IPS DF 4.7 (cell line): ENCODE results near the gene MEIS2.
"Not testable (repeated sequence)": the region's sequence is repeated elsewhere in the genome, so short reads cannot be mapped to it uniquely, and the experiment has no call there.

Experiments
- DNase-seq: peaks from one replicate; pipeline ENCODE4 v3.0.0-alpha.2; 2013; ENCODE audit warnings: low spot score; ENCODE audit errors: extremely low read depth

The MEIS2 gene

DNA sequence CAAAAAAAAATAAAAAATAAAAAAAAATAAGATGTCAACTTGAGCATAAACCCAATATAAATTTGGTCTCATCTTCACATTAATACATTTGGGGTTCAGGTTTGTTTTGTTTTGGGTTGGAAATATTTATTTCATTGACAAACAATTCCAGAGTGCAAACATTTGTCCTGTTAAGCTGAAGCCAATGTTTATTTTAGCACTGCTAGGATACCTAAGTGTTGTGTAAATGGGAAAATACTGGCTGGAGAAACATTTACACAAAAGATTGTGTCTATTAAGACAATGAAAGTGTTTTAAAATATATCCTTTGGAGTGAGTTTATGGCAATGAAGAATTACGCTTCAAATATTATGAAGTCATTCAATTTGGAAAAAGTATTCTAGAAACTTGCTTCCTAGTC is 91.1 kb downstream of the MEIS2 start:
- no peak for DNase-seq

DNA sequence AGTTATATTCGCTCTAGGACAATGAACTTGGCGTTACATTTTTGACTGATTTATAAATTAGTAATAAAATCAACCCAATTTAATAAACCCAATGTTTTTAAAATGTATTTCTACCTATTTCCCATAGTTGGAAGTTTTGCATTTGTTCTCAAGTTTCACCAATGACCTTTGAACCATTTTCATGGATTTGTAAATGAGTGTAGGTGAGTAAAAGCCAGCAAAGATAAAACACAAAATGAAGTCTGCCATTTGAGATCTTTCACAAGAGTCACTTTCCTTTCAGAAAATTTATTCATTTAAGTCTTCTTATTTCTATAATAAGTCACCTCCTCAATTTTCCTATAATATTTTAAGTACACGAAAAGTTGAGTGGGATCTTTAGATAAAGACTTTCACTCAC is 92.1 kb downstream of the MEIS2 start:
- DNase-seq, result no peak

DNA sequence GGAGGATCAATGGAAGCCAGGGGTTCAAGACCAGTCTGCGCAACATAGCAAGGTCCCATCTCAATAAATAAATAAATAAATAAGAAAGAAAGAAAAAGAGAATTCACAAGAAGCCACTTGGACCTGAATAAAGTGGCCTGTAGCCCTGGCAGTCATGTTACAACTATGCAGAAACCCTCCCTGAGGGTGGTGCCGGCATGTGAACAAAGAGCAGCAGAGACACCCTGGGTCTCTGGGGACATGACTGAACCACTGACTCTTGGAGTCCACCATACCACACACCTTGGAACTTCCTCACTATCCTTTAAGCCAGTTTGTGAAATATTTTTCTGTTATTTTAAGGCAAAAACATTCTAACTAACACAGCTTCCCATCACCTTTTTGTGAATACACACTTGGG is 93.0 kb downstream of the MEIS2 start:
- DNase-seq, result no peak

DNA sequence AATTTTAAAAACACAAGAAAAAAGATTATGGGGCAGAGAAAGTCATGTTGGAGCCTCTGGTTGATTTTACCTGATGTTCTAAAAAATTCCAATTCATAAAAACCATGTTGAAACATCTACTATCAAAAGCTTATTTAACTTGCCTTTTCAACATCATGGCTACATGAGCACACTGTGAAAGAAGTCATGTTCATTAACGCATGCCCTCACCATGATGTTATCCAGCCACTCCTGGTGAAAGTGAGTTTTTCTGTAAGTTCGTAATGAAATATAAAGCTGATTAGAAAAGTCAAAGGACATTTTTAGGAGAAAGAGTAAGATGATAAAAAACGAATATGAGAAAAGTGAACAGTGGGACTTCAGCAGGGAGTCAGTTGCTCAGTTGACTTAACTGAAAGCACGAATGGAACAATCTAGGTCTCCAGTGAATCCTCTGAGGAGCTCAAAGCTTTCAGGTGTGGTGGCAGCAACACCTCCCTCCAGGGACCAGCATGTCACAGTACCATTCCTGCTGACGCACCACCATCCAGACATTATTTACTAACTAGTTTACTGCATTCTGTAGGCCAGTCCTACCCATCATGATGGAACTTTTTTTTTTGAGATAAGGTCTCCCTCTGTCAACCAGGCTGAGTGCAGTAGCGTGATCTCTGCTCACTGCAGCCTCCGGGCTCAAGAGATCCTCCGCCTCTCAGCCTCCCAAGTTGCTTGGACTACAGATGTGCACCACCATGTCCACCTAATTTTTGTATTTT is 95.2 kb downstream of the MEIS2 start:
- no peak for DNase-seq

DNA sequence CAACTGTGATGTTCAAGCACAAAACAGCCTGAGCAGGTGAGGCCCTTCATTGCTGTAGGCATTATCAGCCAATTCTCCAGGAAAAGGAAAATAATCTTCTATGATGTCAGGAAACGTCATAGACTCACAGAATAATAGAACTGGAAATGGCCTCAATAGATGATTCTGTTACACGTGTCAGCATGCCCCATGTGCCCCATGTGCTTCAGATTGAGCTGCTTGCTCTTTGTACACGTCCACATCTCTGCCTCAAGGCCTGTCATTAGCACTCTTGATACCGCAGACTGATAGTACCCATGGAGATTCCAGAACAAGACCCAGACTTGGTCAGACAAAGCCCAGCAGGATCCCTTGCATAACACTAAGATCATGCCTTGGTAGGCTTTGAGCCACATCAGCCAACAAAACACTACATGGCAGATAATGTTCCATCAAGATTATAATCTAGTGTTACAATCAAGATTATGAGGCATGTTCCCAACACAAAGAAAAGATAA is 95.9 kb downstream of the MEIS2 start:
- DNase-seq, result no peak

DNA sequence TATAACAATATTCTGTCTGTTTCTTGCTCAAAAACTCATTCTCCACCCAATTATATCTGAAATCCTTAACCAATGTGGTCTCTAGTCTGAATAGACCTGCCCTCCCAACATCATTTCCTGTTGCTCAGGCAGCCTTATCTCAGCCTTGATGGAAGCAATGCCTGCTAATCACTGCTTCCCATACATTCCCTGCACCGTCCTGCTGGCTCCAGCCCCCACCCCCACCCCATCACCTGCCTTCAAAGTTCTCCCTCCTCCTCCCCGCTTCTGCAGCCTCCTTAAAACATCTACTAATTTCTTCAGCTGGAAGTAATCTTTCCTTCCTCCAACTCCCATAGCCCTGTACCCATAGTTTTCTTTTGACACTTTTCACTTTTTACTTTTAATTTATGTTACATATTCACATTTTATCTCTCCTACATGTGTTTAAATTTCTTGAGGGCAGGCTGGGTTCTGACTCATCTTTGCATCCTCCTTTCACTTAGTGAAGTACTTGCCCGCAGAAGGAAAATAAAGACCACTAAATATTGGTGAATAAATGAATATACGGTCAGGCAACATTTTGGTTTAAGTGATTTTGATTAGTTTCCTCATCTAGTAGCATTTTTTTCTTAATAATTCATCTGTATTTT is 98.2 kb downstream of the MEIS2 start:
- no peak for DNase-seq

DNA sequence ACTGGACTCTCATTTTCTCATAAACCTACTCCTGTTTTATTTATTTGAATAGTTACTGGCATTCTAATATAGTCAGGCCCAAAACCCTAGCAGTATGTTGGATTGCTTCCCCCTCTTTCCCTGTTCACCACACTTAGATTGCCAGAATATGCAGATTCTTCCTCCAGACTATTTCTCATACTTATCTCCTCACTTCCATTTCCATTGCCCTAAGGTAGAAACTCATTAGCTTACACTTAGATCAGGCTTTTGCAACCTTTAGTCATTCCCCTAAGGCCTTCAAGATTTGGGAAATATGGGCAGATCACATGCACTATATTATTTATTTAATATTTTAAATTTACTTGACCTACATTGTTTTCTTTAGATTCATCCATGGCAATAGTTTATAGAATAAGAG is 98.9 kb downstream of the MEIS2 start:
- DNase-seq, result no peak

DNA sequence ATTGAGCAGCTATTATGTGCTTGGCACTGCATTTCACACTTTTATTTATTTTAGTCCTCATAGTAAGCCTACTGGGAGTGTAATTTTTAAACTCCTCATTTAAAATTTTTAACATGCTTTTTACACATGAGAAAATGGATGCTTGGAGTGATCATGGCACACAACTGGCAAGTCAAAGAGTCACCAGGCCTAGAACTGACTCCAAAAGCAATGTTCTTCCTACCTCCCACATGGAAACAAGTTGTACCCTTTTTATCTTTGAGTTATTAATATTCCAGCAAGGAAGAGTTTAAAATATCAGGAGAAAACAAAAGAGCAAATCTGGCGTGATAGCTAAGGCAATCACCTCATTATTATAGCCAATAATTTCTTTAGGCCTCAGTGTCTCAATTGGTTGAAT is 100.6 kb downstream of the MEIS2 start:
- DNase-seq, result no peak

DNA sequence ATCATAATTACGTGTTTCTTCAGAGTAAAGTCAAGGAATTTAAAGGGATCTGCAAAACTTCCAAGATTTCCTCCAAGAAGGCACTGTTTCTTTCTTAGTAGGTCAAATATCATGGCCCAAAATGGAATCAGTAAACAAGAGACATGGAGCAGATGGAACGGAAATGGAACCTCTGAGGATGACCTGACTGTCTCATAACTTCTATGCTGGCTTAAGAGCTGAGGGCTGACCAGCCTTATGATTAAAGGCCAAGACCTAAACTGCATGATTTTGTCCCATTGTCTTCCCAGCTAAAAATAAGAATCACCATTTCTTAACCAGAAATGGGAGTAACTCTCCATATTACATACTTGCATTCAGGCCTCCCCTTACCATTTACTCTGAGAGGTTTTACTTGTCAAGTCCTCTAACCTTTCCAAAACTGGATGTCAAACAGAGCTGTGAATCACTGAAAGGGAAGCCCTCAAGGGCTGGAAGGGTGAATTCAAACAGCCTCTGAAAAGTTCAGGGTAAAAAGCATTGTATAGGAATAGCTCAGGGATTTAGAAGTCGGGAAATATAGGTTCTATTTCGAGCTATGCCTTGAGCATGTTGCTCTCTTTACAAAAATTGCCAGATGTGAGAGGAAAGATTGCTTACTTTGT is 103.7 kb downstream of the MEIS2 start:
- no peak for DNase-seq

DNA sequence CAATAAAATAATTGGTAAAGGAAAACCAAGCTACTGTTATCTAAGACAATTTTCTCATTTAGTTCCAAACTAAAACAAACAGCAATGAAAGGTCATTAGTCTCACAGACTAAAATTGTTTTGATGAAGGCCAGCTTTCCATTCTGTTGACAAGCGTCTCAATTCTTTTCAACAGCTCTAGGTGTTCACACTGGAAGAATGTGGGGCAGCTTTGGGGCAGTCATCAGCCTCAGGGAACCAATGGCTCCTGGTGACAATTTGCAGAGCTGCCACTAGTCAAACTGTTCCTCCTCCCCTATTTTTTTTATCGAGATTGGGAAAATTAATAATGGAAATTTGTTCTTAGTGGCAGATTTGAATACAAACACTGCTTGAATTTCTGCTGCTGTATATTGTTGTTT is 104.2 kb downstream of the MEIS2 start:
- DNase-seq, result no peak

DNA sequence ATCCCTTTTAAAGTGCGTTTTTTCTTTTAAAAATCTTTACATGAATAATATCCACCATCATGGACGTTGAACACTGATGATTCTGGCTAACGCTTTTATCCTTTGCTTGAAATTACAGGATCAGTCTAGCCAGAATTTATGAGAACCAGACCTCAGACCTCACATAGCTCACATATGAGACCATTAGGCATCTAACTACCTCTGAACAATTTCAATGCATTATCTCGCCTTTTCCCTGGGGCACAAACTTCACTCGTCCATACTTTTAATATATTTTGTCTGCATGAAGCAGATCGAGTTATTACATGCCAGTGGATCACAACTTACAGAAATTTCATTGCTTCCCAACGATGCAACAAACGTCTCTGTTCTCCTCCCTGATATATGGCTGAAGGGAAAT is 105.6 kb downstream of the MEIS2 start:
- DNase-seq, result no peak

DNA sequence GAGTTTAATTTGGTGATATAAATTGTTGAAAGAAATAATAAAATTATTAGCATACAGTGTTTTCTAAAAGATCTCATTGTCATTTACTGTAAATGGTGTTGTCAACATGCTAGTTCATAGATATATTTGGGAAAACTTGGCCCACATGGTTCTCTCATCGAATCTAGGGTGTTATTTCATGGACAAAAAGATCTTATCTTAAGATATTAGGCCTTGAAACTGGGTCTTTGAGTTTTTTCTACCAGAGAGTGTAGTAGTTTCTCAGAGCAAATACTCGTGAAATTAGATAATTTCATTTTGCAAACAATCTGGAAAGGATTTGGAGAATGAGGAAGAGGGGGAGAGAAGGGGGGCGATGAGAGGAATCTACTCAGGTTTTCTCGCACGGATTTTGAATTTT is 107.9 kb downstream of the MEIS2 start:
- no peak for DNase-seq

DNA sequence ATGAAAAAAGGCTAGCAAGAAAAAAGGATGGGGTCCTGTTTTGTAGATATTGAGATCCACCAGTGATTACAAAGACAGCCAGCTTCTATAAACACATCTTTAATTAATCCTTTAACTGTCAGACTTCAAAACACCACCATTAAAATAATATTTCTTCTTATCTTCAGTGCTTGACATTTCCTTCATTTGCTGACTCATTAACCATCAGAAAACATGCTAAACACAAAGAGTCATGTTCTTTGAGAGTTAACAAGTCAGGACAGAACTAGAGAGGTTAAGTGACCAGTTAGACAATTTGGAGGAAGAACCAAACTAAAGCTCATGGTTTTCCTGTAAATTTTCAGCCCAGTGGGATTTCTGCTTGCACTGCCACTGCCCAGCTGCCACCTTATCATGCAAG is 111.4 kb downstream of the MEIS2 start:
- no peak for DNase-seq

DNA sequence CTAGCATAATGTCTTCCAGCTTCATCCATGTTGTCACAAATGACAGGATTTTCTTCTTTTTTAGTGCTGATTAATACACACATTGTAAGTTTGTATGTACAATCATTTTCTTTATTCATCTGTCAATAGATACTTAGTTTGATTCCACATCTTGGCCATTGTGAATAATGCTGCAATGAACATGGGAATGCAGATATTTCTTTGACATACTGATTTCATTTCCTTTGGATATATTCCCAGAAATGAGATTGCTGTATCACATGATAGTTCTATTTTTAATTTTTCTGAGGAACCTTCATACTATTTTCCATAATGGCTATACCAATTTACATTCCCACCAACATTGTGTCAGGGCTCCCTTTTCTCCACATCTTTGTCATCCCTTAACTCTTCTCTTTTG is 117.9 kb downstream of the MEIS2 start:
- DNase-seq, result no peak

DNA sequence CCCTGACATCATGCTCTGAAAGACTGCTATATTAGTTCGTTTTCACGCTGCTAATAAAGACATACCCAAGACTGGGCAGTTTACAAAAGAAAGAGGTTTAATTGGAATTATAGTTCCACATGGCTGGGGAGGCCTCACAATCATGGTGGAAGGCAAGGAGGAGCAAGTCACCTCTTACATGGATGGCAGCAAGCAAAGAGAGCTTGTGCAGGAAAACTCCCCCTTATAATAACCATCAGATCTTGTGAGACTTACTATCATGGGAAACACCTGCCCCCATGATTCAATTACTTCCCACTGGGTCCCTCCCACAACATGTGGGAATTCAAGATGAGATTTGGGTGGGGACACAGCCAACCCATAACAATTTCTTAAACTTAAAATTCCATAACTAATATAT is 120.1 kb downstream of the MEIS2 start:
- DNase-seq, result not testable (repeated sequence)

DNA sequence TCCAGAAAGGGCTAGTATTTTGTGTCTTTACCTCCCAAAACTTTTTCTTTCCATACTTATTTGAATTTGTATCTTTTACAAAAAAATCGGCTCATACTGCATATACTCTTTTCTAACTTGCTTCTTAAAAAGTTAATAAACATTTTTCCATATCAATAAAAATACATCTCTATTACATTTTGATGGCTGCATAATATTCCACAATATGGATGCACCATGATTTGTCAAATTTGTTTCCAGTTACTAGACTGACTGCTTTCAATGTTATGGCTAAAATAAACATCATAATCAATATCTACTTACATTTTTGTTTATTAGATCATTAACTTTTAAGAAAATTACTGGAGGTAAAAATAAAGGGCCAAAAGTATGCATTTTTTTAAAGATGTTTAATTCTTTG is 121.7 kb downstream of the MEIS2 start:
- DNase-seq, result no peak

DNA sequence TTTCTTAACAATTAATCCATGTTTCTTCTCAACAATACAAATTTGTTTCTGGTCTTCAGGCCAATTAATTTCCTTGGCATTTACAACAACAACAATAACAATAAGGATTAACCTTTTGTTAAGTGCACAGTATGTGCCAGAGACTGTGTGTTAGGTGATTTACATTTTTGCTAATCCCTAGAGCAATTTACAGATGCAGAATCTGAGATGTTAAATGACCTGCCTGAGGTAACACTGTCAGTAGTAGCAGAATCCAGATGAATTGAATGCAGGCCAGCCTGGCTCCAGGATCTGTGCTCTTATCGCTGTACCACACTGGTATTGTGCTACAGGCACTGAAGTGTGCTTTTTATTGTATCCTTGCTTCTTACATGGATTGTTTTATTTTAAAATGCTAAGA is 122.2 kb downstream of the MEIS2 start:
- DNase-seq, result no peak

DNA sequence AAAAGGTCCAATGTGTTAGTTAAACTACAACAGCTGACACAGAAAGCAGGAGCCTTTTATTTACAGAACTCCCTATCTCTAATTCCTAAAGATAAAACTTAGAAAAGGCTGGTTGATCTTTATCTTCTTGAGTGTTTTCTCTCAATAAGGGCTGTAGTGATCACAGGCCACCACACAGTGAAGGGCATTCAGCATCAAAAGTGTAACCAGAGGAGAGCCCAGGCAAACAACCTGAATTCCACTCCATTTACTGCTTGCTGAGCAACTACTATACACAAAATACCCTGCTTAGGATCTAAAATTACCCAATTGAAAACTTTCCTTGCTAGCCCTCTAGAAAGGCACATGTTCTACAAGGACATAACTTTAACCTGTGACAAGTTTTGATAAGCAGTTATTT is 122.7 kb downstream of the MEIS2 start:
- DNase-seq, result no peak

DNA sequence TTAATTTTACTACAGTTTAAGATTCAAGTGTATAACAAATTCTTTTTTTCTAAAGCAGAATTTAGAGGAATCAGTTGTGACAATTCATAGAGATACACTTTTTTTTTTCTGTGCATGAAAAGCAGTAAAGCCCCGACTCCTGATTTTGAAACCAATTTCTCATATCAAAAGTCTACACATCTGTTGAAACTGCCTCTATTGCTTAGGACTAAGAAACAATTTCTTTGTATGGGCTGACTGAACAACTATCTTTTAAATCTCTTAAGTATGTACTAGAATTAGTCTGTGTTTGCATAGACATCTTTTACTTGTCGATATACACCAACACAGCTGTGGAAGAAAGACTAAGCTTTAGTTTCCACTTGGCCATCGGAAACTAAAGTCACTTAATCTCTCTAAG is 127.6 kb downstream of the MEIS2 start:
- no peak for DNase-seq

DNA sequence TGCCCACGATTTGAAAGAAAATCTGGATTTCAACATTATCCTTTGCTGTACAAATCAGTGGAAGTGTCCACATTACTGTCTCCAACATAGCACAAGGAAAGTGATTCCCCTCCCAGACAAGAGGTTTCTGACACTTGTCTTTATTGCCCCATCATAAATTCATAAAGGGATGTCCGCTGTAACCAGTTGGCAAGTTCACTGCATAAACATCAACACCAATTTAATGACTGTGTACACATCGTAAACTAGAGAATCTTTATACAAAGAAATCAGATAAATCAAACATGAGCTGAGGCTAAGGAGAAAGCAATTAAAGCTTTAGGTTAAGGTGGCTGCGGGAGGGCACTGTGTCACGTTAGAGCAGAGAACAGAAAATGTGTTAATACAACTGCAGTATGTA is 129.8 kb downstream of the MEIS2 start:
- no peak for DNase-seq

DNA sequence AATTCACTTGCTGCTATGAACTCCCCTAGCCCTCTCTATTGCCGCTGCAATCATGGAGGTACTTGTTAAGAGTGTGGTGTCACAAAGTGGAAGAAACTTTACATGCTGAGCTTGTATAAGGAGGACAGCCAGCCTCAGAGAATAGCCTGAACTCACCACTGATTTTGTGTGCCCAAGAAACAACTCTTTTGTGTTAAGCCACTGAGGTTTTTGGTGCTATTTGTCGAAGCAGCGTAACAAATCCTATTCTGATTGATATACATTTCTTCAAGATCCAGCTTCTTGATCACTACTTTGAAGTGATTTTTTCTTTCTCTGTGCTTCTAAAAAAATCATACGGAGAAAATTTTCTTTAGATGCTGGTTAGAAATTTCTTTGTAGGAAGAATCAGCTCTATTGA is 132.4 kb downstream of the MEIS2 start:
- DNase-seq, result no peak

DNA sequence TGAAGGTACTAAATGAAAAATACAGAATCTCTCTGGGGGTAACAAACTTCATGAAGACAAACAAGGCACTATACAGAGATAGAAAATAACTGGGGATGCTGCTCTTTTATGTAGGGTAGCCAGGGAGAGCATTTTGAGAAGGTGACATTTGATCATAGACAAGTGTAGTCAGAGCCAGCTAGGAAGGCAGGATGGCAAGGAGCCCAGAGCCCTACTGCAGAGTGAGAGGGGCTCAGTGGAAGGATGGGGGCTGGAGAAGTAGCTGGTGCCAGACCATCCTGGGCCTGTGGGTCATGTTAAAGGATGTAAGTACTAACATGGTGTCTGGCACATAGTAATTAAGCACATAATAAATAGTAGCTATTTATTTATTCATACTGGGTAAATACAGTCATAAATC is 133.6 kb downstream of the MEIS2 start:
- no peak for DNase-seq
